ENCODE results near the gene EPAS1. TPM values are rescaled to one million over a fixed set of nuclear protein-coding genes. Genes with fewer than 3 reads are reported as not detected.

EPAS1 gene
- total RNA-seq, 2 donors from 2014 or later, result 58.4 to 162 TPM

DNA sequence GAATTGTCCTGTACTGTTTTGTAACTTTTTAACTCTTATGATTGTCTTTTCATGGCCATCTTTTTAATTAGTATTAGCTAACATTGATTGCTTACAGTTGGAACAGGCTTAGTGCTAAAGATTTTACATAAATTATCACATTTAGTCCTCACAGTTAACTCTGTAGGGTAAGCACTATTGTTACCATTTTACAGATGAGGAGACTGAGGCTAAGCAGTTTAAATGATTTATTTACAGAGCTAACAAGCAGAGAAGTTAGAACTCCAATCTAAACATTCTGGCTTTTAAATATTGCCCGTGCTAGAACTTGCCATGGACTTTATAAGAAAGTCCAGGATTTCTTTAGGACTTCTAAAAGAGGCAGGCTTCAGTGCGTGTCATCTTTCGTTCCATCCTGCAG, 48.6 kb downstream of the EPAS1 start:
- Histone ChIP-seq H3K4me1 (no peaks in the 10 kb centered on the region), H3K9me3 (no peaks in the 10 kb centered on the region), H3K36me3 (replicated peaks in 1 of 2; ENCODE audit: insufficient read depth in 1 of 2, low read depth in 2 of 2) (peaks cover 0 to 6% of the 10 kb centered on the region in 2 donors), H3K4me3 (no peak overlapping the region), H3K27me3 (no peaks in the 10 kb centered on the region), H3K27ac (no peak overlapping the region)
- TF ChIP-seq, protein P1, sequence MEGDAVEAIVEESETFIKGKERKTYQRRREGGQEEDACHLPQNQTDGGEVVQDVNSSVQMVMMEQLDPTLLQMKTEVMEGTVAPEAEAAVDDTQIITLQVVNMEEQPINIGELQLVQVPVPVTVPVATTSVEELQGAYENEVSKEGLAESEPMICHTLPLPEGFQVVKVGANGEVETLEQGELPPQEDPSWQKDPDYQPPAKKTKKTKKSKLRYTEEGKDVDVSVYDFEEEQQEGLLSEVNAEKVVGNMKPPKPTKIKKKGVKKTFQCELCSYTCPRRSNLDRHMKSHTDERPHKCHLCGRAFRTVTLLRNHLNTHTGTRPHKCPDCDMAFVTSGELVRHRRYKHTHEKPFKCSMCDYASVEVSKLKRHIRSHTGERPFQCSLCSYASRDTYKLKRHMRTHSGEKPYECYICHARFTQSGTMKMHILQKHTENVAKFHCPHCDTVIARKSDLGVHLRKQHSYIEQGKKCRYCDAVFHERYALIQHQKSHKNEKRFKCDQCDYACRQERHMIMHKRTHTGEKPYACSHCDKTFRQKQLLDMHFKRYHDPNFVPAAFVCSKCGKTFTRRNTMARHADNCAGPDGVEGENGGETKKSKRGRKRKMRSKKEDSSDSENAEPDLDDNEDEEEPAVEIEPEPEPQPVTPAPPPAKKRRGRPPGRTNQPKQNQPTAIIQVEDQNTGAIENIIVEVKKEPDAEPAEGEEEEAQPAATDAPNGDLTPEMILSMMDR (IDR thresholded peaks at IDR 0.05), result no peak
- TF ChIP-seq POLR2A (IDR thresholded peaks at IDR 0.05), result no peak
- no peak for DNase-seq
- no peak for ATAC-seq
- WGBS, 2 donors, result 67 to 92% methylated on average over 3 of the region's 3 CpGs
- intact Hi-C loops (cut with DNase I), result no loop called here

DNA sequence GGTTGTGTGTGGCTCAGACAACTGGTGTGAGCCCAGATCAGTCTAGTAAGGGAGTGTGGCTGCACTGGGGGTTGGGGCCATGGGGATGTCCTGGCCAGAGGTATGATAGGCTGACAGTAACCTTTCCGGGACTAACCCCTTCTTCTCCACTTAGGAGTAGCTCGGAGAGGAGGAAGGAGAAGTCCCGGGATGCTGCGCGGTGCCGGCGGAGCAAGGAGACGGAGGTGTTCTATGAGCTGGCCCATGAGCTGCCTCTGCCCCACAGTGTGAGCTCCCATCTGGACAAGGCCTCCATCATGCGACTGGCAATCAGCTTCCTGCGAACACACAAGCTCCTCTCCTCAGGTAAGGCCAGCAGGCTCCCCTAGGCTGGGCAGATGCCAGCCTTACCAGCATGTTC, 49.5 kb downstream of the EPAS1 start:
- Histone ChIP-seq H3K27me3 (no peaks in the 10 kb centered on the region), H3K4me3 (no peak overlapping the region), H3K36me3 (replicated peaks in 1 of 2; ENCODE audit: insufficient read depth in 1 of 2, low read depth in 2 of 2) (peaks cover 0 to 7% of the 10 kb centered on the region in 2 donors), H3K4me1 (no peaks in the 10 kb centered on the region), H3K9me3 (no peaks in the 10 kb centered on the region), H3K27ac (no peak overlapping the region)
- ATAC-seq, result no peak
- intact Hi-C loops (cut with DNase I), result no loop called here
- DNase-seq, result no peak
- 93 to 95% methylated on average over 10 of the region's 10 CpGs for WGBS, 2 donors
- TF ChIP-seq, protein P1 (IDR thresholded peaks at IDR 0.05), result no peak
- no peak for TF ChIP-seq POLR2A (IDR thresholded peaks at IDR 0.05)

DNA sequence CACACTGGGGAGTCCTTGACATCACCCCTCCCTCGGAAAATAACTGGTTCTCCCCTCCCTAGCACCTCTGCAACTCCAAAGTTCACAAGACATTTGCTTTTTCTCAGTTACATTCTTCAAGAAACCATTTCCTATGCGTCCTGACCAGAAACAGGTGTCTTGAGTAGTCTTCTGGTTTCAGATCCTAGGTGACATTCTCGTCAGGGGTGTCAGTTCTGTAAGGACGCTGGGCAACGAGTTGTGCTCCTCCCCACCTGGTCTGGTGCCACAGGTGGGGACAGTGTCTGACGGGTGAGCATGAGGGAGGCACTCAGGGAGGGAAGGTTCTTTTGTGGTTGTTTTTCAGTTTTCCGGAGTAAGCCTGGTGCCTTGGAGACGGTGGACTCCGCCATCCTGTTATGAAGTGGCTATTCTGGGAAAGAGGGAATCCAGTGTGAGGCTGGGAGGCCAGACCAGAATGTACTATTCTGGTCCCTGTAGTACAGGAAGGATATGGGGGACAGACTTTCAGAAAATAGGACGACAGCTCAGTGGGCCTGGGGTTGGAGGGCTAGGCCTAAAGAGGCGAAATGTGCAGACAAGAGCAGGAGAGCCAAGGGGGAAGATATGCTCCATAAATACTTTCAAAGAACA, 50.6 kb downstream of the EPAS1 start:
- Histone ChIP-seq H3K4me1 (no peaks in the 10 kb centered on the region), H3K27ac (no peak overlapping the region), H3K27me3 (no peaks in the 10 kb centered on the region), H3K4me3 (no peak overlapping the region), H3K36me3 (replicated peaks in 1 of 2; ENCODE audit: insufficient read depth in 1 of 2, low read depth in 2 of 2) (peaks cover 0 to 7% of the 10 kb centered on the region in 2 donors), H3K9me3 (no peaks in the 10 kb centered on the region)
- ATAC-seq (no peak), DNase-seq (no peak)
- 71 to 74% methylated on average over 11 of the region's 11 CpGs for WGBS, 2 donors
- intact Hi-C loops (cut with DNase I), result no loop called here
- TF ChIP-seq, protein P1 (IDR thresholded peaks at IDR 0.05), result no peak
- TF ChIP-seq POLR2A (IDR thresholded peaks at IDR 0.05), result no peak

DNA sequence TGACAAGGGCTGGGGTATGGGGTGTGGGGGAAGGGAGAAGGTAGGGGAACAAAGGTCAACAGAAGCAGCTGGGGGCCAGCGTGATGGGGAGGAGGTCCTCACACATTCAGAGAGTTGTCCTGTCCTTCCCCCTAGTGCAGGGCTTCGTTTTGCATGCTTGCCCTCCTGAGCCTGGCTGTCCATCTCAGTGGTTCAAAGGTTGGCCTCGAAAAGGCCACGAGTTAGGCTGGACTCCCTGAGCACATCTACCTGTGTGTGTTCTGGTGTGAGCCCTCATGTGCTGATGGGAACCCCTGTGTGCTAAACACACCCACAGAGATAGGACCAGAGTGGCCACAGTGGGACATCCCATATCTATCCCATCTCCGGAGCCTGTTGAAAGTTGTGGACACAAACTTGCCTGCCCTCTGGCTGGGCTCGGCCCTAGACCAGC, 51.9 kb downstream of the EPAS1 start:
- H3K4me3 ChIP-seq, result no peak overlapping the region
- H3K4me1 ChIP-seq, result no peaks in the 10 kb centered on the region
- WGBS, 2 donors, result 77 to 81% methylated on average over 5 to 6 of the region's 6 CpGs
- no peak overlapping the region for H3K27ac ChIP-seq
- no peak for TF ChIP-seq POLR2A (IDR thresholded peaks at IDR 0.05)
- intact Hi-C loops (cut with DNase I), result no loop called here
- peaks cover 0 to 7% of the 10 kb centered on the region in 2 donors for H3K36me3 ChIP-seq (replicated peaks in 1 of 2; ENCODE audit: insufficient read depth in 1 of 2, low read depth in 2 of 2)
- no peak for DNase-seq
- no peaks in the 10 kb centered on the region for H3K27me3 ChIP-seq
- no peaks in the 10 kb centered on the region for H3K9me3 ChIP-seq
- no peak for ATAC-seq

DNA sequence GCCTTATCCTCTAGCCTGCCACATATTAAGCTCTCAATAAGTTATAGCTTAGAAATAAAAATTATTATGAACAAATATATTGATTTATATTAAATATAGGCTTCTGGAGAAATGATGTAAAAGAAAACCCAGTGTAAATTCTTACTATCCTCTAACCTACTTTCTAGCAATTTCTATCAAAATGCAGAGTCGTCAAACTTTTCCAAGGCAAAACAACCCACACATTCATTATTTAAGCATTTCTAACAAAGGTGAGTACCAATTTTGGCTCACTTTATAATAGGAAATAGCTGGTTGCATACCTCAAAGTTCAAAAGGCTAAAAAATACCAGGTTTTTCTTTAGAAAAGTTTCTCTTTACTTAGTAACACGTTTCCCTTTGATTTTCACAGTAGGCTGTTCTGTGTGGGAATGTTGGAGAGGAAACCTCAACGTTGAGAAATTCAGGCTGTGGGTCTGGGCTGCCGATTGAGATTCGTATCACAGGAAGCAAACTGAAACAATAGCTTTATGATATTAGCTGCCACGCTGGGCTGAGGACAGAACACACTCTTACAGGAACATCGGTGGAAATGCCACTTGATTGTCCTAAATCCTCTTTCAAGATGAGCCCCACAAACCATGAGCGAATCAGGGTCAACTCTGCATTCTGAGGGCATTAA, 53.0 kb downstream of the EPAS1 start:
- Histone ChIP-seq H3K27me3 (no peaks in the 10 kb centered on the region), H3K4me1 (no peaks in the 10 kb centered on the region), H3K36me3 (replicated peaks in 1 of 2; ENCODE audit: insufficient read depth in 1 of 2, low read depth in 2 of 2) (peaks cover 0 to 7% of the 10 kb centered on the region in 2 donors), H3K27ac (no peak overlapping the region), H3K9me3 (no peaks in the 10 kb centered on the region), H3K4me3 (no peak overlapping the region)
- 44 to 64% methylated on average over 8 of the region's 8 CpGs for WGBS, 2 donors
- no peak for DNase-seq
- TF ChIP-seq, protein P1 (IDR thresholded peaks at IDR 0.05), result no peak
- no peak for TF ChIP-seq POLR2A (IDR thresholded peaks at IDR 0.05)
- no peak for ATAC-seq
- intact Hi-C loops (cut with DNase I), result no loop called here
